GM12801 (cell line): ENCODE measurements around the gene PRRT2.

Source experiments
- CTCF ChIP-seq: IDR thresholded peaks from one replicate; pipeline ENCODE4 v1.5.1; 2011; ENCODE audit warnings: control low read depth; ENCODE audit not compliant: insufficient read length; ENCODE audit errors: extremely low read depth

Gene PRRT2

GRCh38 chr16:29814592-29814991 is 2.6 kb downstream of the PRRT2 start:
- no peak for TF ChIP-seq CTCF

DNA sequence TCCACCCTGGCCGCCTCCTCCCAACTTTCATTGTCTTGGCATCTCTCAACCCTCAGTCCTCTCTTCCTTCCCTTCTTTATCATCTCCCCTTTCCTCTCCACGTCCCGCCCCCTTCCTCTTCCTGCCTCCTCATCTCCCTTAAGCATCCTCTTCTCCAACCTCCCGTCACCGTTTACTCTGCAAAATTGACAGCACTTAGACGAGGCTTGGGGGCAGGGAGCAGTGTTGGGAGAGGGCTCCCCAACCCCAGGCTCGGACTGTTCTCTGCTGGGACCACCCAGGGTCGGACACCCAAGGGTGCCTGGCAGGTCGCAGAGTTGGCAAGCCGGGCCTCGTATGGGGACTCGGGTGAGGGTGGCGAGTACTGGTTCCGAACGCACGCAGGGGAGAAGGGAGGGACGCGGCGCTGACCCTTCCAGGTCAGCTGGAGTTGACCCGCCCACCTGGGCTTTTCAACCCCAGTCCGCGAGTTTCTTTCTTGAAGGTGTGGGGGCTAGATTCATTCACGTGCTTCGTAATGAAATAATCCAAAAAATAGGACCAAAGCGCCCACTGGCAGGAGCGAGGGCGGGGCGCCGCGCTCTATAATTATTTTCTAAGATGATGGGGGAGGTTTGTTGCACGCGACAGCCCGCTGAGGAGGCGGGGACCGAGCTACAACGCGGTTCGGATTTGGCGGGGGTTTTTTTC is 3.2 kb downstream of the PRRT2 start:
- TF ChIP-seq CTCF = no peak

DNA sequence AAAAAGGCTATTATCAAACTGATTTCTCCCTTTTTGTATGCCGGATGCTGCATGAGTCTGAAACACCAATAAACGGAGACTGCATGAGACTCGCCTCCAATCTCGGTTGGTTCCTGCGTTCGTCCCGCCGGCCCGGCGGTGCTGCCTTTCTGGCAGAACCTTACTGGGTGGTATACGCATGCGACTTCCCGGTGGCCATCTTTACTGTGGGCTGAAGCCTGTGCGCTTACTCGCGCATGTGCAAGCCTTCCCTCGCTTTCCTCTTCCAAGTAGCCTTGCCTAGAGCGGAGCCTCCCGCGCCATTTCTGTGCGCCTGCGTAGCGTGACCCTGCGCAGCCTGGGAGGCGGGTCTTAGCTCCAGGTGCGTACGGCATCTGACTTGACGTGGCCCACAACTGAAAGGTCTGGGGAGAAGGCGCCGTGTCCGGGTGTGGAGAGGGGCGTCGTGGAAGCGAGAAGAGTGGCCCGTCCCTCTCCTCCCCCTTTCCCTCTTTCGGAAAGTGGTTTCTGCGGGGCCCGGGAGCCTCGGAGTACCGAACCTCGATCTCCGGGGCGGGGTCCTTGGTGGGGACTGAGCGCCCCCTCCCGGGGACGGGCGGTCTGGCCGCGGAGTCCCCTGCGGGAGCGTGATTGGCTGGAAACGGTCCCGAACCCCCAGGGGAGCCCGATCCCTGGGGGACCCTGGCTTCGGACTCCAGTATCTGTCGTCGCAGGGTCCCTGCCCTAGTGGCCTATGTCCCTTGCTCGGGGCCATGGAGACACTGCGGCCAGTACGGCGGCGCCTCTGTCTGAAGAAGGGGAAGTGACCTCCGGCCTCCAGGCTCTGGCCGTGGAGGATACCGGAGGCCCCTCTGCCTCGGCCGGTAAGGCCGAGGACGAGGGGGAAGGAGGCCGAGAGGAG is 4.0 kb downstream of the PRRT2 start, which contains the start of gene PAGR1:
TSS of gene PAGR1 (plus strand) at position 360 of the 901 bp plus-strand sequence. CDS start at position 734, 374 bp downstream.
- peak; percentile 55 for TF ChIP-seq CTCF

DNA sequence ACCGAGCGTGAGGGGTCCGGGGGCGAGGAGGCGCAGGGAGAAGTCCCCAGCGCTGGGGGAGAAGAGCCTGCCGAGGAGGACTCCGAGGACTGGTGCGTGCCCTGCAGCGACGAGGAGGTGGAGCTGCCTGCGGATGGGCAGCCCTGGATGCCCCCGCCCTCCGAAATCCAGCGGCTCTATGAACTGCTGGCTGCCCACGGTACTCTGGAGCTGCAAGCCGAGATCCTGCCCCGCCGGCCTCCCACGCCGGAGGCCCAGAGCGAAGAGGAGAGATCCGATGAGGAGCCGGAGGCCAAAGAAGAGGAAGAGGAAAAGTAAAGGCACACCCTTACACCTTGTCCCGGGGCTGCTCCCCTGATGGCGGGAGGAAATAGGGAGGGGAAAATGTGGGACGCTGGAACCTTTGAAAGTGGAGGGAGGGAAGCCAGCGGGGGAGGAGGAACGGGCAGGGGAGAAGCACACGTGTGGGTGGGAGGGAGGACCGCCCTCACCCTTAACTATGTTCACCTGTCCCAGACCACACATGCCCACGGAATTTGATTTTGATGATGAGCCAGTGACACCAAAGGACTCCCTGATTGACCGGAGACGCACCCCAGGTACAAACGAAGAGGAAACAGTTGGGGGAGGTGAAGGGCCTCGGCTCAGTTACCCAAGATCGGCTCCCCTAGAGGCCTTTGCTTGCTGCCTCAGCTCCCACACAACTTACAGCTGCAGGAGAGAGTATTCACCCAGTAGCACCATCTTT is 4.9 kb downstream of the PRRT2 start:
- no peak for TF ChIP-seq CTCF

DNA sequence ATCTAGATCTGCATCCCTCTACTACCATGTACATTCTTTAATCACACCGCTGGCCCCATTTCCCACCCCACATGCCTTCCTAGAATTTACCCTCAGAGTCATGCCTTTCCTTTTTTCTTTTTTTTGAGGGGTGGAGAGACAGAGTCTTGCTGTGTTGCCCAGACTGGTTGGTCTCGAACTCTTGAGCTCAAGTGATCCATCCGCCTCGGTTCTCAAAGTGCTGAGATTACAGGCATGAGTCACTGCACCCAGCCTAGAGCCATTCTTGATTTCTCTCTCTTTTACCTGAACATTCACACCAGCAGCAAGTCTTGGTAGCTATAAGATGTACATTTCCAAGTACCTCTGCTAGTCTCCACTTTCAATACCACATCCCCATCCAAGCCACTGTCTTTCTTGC is 6.1 kb downstream of the PRRT2 start:
- no peak for TF ChIP-seq CTCF

GRCh38 chr16:29819506-29819905 is 7.5 kb downstream of the PRRT2 start:
- no peak for TF ChIP-seq CTCF

DNA sequence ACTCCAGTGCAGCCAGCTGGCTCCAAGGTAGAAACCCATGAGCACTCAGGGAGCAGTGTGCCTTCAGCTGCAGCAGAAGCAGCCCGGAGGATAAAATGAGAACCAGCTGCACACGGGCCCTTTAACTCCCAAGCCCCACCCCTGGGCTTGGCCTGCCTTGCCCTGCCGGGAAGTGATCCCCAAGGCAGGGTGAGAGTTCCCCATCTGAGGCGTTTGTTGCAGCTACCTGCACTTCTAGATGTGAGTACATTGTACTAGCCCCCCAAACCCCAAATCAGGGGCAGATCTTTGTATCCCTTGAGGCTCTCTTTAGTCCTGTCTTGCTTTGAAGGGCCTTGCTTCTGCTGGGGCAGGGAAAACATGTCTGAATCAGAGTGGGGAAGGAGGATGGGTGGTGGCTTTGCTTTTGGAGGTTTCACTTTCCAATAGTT is 8.3 kb downstream of the PRRT2 start, which contains the start of gene MVP:
TSS of gene MVP (plus strand) at position 192 of the 431 bp plus-strand sequence. CDS start 10,088 bp downstream, outside the sequence.
- TF ChIP-seq CTCF = no peak
